Medulla oblongata (tissue), 1 donor: Measurements from ENCODE around the gene ARRB2.

Experiments
- DNase-seq: peaks from one replicate; pipeline ENCODE4 v3.0.0-alpha.2; 2015; ENCODE audit errors: extremely low spot score

Gene ARRB2

GRCh38 chr17:4753392-4753791, 43.0 kb downstream of the ARRB2 start:
- DNase-seq = no peak

DNA sequence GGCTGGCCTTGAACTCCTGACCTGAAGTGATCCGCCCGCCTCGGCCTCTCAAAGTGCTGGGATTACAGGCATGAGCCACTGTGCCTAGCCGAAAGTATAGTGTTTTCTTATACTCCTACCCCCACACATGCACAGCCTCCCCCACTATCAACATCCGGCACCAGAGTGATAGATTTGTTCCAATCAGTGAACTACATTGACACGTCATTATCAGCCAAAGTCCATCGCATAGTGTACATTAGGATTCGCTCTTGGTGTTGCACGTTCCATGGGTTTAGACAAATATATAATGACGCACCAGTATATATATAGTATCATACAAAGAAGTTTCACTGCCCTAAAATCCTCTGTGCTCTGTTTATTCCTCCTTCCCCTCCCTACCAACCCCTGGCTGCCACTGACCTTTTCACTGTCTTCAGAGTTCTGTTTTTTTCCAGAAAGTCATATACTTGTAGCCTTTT, 49.4 kb downstream of the ARRB2 start:
- peak; percentile 41 for DNase-seq

DNA sequence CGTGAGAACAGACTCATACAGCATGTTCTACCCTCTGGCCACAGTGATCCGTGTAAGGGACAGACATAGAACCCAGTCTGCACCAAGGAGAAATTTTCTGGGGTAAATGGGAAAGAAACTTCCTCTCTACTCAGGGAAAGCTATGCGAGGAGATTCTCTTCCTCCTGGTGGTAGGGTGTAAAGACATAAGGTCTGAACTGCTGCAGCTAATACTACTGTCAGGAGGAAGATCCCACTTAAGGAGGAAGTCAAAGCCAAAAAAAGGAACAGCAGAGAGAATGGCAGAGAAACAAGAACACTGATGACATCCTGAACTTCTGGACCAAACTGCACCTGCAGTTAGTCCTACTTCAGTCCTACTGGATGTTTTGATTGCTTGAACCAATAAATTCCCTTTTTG, 54.2 kb downstream of the ARRB2 start:
- peak; percentile 77 for DNase-seq

DNA sequence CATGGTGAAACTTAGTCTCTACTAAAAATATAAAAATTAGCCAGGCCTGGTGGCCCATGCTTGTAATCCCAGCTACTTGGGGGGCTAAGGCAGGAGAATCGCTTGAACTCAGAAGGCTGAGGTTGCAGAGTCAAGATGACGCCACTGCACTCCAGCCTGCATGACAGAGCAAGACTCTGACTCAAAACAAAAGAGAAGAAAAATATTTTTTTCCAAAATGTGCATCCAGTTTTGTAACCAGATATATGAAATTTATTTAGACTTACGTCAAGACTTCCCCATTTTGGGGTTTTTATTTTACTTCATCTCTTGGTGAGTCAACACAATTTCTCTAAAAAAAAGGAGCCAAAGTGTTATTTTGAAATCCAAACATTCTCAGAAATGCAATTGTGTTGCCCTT, 55.8 kb downstream of the ARRB2 start:
- DNase-seq = no peak

DNA sequence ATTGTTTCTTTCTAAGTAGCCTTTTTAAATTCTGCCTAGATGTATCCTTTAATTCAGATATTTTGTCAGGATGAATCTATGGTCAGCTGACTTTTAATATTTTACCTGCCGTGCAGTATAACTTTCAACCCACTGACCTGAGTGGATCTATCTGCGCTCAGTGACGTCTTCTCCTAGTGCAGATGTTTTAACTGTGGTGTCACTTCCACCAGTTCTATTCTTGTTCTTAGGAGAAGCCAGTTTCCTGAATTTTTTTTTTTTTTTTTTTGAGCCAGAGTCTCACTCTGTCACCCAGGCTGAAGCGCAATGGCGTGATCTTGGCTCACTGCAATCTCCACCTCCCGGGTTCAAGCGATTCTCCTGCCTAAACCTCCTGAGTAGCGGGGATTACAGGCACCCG, 56.3 kb downstream of the ARRB2 start:
- DNase-seq = no peak

GRCh38 chr17:4768298-4768697, 57.9 kb downstream of the ARRB2 start:
- peak; percentile 42 for DNase-seq

GRCh38 chr17:4769628-4770027, 59.2 kb downstream of the ARRB2 start:
- DNase-seq = no peak
